ENCODE results near the gene CABLES2.

The CABLES2 gene

DNA sequence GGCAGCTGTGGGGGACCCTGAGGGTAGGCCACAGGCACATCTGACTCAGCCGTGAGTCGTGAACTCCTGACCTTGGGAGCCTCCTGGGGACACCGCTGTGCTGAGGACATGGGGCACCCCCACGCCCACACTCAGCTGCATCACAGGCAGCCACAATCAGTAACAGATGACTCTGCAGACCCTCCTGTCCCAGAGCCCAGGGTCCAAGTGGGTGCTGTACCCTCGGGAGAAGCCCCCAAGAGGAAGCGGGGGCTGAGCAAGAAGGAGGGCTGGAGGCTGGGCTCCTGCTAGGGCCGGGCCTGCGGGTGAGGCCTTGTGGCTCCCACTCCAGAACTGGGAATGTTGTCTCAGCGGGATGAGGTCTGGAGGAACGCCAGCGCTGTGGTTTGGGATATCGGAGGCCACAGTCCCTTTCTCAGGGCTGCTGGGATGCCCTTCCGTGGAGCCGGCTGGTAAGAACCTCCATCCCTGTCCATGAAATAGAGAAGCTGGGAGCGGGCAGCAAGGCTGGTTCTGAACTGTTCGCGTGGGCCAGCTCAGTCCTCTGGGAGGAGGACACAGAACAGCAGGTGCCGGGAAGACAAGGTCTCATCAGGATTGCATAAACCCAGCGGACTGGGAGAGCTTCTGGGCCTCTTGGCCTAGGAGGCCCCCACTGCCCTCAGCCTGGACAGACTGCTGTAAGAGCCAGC, 36.8 kb downstream of the CABLES2 start:
- DNase-seq (ENCODE audit: low read depth) = no peak

DNA sequence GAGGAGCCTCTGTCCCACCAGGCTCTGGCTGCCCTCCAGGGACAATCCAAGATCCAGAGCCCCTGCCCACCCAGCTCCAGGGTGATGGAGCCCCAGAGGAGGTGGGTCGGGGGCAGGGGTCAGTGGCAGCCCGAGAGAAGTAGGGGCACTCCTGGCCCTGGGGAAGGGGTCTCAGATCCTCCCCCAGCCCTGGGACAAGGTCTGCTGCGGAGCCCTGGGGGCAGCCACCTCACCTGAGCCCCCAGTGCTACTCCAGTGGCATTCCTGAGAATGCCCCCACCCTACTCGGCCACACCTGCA, 37.3 kb downstream of the CABLES2 start:
- DNase-seq (ENCODE audit: low read depth) = no peak

DNA sequence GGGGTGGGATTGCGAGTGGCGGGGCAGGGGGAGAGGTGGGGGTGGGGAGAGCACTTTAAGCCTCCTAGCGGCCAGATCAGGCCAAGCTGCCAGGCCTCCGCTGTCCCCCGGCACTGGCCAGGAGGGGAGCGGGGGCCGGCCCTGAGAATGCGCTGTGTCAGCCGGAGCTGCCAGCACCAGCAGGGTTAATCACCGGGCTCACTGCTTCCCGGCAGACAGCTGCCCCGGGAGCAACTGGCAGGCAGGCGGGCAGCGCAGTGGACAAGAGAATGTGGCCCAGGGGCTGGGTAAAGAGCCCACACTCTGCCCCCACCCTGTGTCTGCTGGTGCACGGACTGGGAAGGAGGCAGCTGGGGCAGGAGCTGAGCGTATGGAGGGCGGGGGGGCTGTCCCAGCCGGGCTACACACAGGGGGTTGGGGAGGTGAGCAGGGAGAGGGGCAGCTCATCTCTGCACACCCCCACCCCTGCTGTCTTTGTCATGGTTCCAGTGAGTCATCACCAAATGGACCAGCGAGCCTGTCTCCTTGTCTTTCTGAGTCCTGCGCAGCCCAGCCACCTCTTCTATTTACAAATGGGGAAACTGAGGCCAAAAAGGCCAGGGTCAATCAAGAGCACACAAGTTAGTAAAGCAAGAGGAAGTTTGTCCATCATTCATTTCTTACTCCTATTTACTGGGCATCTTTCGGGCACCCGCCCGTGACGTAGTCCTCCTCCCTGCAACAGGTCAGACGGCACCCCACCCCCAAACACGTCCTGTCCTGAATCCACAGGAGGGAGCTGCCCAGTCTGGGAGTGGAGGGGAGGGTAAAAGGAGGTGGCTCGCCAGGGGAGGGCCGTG, 37.9 kb downstream of the CABLES2 start:
- no peak for DNase-seq (ENCODE audit: low read depth)

DNA sequence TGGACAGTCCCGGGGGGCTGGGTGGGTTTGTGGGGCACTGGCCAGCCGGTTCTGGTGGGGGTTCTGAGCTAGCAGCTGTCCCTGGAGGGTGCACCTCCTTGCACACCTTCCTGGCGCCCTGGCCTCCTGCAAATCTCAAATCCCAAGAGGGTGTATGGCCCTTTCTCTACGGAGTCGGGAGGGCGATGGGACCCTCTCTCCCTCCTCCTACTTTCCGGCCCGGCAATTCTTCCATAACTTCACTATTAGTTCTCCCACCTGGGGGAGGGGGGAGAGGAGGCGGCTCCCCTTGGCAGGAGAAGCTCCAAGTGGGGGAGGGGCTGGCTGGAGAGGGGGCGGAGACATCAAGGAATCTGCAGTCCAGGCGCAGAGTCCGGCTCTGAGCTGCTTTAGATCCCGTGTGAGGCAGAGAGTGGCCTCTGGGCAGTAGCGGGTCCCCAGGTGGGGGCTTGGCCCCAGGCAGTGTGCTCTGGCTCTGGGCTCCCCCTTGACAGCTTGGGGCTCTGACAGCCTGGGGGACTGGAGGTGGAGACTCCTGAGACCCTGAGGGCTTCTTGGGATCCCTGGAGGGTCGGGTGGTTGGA, 38.6 kb downstream of the CABLES2 start:
- DNase-seq (ENCODE audit: low read depth) = no peak

DNA sequence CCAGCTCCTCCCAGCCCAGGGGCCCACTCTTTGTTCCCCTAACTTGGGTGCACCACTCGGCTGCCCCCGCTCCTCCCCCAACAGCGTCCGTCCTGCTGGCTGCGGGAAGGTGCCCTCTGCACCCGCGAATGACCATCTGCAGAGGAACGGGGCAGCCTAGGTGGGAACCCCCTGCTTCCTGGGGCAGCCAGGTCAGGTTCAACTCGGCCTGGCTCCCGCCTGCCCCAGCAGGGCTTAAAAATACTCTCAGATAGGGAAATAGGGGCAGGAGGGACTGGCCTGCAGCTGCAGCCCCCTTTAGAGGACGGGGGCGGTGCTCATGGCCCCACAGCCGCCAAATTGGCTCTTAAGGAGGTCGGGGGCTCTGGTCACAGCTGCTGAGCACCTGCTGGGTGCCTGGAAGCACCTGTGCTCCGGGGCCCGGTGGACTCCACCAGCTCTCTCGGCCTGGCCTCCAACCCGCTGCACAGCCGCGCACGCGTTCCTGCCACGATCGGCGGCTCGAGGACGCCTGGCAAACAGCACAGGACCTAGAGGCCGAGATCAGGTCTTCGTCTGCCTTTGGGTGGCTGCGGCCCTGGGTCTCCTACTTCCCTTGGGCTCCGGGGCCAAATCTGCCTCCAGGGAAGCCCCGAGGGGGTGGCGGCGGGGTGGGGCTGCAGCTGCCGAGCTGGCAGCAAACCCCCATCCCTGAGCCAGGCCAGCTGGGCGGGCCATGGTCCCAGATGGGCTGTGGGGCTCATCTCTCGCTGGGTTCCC, 39.3 kb downstream of the CABLES2 start:
- no peak for DNase-seq (ENCODE audit: low read depth)

DNA sequence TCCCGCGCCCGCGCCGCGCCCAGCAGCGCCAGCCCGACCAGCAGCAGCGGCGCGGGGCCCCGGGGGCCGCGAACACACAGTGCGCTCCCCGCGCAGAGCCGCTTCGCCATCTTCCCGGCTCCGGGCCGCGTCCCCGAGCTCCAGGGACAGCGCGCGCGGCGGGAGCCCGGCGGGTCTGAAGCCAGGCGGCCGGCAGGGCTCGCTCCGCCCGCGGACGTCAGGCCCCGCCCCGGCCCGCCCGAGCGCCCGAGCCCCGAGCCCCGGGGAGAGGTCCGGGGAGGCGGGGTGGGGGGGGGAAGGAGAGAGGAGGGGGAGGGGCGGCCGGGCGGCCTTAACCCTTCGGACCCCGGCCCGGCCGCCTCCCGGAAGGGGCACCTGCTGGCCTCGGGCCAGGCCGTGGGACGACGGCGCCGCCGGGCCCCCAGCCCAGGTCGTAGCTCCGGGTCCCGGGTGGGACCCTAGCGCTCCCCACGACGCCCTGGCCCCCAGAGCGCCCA, 39.9 kb downstream of the CABLES2 start, which contains the start of gene LAMA5:
TSS of gene LAMA5 (minus strand) at position 177 of the 497 bp plus-strand sequence. CDS start at position 110, 67 bp downstream.
- no peak for DNase-seq (ENCODE audit: low read depth)

DNA sequence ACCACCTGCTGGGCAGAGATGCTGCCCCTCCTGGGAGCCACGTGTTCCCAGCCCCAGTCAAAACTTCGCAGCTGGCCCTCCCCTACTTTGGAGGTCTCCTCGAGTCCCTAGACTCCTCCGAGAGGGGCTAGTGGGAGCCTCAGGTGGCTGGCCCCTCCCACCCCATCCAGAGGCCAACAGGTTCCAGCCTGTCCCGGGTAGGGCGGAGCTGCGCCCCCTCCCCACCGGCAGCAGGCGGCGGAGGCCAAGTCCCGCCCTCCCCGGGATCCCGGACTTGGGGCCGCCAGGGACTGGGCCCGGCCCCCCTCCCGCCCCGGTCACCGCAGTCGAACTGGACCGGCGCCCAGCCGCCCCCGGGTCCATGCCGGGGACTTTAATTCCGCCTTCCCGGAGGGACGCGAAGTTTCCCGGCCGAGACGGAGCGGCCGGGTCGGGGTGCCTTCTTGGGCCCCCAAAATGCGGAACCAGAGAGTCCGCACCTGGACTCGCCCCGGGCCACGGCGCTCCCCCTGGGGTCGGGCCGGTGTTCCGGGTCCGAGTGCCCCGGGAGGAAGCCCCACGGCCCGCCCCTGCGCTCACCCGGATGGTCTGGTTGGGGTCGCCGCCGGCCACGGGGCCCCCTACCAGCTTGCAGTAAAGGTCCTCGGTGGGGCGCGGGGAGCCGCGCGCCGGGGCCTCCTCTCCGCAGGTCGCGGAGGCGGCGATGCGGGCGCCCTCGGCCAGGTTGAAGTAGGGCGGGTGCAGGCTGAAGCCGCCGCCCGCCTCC, 40.5 kb downstream of the CABLES2 start:
- no peak for DNase-seq (ENCODE audit: low read depth)

DNA sequence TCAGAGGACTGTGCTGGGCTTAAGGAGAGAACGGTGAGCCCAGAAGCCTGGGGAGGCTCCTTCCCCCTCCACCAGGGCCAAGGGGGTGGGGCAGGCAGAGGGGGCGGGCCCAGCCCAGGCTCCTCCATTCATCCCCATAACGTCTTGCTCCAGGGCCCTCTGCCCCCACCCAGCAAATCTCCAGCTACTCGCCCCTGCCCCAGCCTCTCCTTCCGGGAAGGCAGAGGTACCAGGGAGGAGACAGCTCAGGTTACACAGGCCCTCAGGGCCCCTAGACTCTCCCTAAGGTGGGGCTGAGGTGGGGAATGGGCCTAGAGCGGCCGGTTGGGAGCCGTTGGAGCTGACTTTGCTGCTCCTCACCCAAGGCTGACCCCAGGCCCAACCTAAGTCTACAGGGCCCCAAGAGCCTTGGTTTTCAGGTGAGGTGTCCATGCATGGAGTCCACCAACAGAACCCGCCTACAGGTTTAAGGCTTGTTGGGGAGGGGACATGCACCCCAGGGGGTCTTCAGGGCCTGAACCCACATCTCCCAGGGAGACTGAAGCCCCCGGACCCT, 41.2 kb downstream of the CABLES2 start:
- DNase-seq (ENCODE audit: low read depth) = no peak

DNA sequence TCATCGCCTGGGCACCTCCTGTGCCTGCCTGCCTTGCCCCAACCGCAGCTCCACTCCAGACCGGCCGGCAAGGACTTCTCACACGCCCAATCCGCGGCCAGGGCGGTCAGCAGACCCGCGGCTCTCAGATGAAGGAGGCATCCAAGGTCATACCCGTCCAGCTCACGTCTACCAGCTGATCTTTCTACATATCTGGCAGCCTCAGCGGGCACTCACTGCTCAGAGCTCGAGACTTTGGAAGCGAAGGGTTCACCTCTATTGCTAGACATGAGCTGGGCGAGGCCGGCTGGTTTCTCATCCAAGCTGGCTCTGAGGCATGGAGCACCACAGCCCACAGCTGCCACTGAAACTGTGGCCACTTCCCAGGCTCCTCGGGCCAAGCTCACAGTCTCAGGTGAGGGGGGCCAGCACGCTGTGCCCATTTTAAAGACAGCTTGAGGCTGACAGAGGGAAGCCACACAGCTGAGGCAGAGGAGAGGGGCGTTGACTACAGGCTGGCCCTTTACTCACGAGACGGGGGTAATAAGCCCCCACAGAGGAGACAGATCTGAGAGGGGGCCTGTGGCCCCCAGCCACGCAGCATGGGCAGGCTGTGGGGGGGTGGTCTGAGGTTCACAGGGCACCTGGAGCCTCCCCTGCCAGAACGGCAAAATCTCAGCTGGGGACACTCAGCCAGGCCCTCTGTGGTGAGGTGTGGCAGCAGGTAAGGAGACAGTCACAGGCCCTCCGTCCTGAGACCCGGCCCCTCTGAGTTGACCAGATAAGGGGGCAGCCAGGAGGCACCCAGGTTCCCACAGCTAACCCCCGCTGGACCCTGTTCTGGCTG, 42.0 kb downstream of the CABLES2 start:
- DNase-seq (ENCODE audit: low read depth) = no peak

DNA sequence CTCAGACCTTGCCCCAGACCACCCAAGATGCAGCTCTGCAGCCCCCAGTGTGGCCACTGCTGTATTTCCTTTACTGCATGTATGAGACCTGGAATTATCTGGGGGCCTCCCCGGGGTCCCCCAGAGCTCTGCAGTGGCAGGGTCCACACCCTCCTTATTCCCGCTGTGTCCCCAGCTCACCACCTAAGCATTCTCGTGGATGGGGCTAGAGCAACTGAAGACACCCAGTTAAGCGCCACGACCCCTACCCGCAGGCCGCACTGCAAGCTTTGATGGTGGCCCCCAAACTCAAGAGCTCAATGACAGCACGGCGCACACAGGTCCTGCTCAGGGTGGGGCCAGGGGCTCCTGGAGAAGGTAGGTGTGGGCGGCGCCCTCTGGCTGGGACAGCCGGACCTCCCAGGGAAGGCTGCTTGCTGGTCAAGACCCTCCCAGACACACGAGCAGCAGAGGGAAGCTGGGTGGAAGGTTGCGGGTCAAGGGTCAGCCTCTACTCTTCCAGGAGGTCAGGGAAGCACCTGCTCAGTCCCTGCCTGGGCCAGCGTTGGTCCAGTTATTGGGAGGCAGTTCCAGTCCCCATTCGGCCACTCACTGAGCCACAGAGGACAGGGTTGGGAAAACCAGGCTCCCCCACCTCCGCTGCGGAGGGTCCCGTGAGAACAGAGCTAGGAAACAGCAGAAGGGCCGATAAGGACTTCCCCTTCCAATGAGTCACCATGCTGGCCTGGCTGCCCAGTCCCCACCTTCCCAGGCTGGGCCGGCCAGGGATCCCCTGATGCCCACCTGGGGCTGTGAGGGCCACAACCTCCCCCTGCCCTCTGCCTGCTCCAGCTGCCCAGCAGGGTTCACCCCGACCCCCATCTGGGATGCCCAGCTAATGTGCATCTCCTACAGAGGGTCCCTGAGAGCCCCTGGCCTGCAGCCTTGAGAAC, 42.9 kb downstream of the CABLES2 start:
- no peak for DNase-seq (ENCODE audit: low read depth)

DNA sequence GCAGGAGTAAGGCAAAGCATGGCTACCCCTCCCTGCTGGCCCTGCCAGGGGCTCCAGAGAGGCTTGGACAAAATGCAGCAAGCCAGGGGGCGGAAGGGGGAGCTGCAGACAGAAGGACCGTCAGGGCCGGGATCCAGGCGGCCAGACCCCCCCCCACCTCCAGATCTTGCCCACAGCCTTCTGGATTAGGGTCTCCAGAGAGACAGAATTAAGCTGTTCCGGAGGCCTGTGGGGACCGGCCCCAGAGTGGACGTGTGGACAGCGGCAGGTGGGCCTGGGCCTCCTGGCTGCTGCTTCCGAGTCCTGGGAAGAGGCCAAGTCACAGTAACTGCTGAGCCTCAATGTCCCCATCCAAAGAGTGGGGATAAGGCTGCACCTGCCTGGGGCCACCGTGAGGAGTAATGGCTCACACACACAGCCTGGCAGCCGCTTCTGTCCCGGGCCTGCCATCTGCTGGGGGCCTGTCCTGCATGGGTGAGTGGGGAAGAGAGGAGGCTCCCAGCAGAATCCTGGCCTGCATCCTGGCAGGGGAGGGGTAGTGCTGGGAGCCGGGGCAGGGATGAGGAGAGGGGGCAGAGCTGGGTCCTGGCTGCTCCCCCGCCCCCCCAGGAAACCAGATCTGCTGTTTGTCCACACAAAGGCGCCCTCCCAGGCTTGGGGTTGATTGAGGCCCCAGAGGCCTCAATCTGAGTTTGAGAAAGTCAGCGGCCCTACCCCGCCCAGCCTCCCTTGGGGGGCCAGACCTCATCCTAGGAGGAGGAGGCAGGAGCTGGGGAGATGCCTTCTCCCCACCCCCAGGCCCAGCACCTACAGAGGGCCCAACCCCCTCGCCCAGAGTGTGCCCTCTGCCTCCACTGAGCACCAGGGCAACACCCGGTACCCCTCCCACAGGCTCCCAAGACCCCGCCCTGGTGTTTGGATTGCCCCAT, 43.8 kb downstream of the CABLES2 start:
- no peak for DNase-seq (ENCODE audit: low read depth)

DNA sequence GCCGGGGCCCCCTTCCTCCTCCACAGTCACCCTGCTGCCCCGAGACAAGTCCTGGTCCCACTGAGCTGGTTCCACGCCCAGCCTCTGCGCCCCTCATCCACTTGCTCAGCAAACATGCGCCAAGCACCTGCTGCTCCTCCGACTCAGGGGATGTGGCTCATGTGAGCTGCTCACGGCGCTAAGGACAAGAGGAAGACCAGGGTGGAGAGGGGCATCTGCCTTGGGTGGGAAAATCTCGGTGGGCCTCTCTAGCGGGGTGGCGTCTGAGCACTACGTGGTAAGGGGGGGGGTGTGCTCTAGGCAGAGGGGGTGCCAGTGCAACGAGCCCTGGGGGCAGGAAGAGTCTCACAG, 44.5 kb downstream of the CABLES2 start:
- DNase-seq (ENCODE audit: low read depth) = no peak

DNA sequence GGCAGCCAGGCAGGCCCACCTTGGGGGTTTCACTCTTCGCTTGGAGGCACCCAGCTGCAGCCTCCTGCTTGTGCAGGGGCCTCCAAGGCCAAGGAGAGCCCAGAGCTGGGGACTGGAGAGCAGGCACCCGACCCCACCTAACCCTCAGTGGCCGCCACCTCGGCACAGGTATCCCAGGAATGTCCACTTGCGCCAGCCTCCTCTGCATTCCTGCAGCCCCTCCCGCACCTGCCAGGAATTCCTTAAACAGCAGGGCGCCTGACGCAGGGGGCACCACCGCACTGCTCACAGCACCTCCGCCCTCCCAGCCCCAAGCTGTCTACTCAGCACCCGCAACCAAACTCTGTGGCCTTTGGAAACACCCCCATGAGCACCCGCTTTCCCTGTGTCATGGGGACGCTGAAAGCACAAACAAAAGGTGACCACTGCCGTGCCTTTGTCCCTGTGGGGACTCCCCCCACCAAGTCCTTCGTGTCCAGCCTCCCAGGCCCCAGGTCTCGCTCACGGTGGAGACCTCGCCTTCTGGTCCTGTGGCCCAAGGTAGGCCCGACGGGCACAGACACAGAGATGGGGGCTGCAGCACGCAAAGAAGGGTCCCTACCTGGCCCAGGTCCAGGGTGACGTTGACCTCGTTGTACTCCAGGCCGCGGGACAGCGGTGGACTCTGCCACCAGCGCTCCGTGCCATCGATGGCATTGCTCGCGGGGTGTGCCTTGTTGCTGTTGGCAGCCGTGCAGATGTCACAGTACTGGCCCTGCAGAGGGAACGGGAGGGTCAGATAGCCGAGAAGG, 45.1 kb downstream of the CABLES2 start:
- DNase-seq (ENCODE audit: low read depth) = no peak

DNA sequence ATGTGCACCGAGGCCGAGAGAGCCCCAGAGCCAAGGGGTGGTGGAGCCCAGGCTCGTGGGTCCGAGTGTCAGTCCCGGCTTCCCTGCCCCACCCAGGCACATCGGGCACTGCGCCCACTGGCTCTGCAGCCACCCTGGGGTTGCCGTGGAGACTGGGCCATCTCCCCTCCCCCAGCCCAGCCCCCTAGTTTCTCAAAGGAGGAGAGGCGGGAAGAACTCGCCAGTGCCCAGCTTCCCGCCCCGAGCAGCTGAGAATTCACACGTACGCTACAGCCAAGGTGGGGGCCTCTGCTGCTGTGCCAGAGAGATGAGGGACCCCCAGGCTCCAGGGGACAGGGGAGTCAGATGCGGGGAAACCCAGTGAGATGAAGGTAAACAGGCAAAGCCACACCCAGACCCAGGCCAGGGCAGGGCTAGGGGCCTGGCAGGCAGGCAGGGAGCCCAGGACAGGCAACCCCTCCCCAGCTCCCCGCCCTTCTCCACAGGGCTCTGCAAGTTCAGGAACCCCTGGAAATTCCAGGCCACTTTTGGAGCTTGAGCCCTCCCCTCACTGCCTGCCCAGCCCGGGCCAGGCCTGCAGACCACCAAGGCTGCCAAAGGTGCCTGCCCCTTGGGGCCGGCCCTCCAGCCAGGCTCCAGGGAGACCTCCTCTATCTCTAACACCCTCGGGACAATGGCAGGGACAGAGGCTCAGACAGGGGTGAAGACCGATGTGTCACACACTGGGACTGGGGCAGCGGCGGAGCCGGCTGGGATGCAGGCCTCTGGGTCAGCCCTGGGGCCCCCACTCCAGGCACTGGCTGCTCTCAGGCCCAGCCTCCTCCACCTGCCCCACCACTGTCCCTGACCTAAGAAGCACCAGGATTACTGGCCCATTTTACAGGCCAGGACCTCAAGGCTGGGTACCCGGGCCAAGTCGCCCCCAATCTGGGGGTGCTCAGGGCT, 46.0 kb downstream of the CABLES2 start:
- DNase-seq (ENCODE audit: low read depth) = no peak

DNA sequence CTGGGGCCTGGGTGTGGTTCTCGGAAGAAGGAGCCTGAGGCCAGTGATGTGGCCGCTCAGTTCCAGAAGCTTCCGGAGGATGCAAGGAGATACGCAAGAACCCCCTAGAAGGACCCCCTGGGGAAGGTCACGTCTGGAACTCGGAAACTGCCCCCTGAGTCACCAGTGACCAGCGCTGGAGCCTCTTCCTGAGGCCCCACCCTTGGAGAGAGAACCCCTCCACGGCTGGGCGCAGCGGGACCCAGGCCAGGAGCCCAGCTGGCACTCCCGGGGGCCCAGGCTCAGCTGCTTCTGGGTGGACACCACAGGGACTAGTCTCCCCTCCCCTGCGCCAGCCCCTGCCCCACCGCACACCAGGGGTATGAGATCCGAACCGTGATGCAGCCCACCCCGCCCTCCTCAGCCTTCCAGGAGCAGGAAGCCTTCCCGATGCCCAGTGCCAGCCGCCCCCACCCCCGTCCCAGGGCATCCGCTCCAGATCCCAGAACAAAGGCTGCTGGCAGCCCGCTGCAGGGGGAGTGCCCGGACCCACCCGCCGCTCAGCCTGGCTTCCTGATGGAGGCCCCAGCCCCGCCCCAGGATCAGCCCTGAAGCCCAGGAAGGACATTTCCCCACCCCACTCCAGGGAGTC, 47.5 kb downstream of the CABLES2 start:
- no peak for DNase-seq (ENCODE audit: low read depth)

DNA sequence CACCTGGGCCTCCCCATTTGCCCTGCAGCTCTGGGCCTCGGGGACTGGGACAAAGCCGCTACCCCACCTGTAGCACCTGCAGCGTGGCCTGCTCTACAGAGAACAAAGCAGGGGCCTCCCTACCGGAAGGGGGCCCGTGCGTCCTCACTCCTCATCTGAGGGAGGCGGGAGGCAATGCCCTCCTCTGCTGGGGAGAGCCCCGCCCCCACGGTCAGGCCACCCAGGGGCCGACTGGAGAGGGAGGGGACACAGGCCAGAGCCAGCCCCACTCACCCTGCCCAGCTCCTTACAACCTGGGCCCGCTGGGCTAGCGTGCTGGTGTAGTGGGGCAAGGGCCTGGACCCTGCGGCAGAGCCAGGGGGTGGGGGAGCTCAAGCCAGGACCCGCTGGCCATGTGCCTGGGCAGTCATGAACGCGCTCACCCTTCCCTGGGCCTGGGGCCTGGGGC, 48.0 kb downstream of the CABLES2 start:
- no peak for DNase-seq (ENCODE audit: low read depth)

All from non-pigmented ciliary epithelial cell (primary cell).